Endometrium (tissue), 2 donors: ENCODE measurements around the gene PRRX2.
"Not testable (repeated sequence)": the region's sequence is repeated elsewhere in the genome, so short reads cannot be mapped to it uniquely, and the experiment has no call there.

Experiments
- FAIRE-seq: peaks from 2 replicates; lab custom pipeline; 2012; peaks lifted over from hg19 to GRCh38; lab: Jason Lieb, UNC
- donor health status: control.
- donor health status: control.

The PRRX2 gene

GRCh38 chr9:129665389-129665775, at the start of gene PRRX2:
Gene PRRX2 (plus strand): TSS chr9:129665647. CDS start chr9:129665868, 221 bp downstream.
- FAIRE-seq: no peak

DNA sequence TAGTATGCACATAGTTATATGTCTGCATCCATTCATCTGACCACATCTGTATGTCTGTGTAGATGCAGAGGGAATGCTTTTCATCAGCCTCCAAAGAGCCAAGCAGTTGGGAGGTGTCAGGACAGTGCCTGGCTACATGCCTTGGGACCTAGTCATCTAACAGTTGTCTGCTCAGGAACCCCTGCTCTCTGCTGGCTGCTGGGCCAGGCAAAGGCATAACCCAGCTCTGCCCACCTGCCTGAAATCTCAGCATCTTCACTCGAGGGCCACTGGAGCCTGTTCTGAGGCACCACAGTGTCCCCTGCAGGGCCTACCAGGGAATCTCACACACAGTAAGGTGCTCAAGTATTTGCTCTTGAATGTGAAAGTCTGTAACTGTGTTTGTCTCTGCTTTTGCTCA, 48.3 kb upstream of the PRRX2 start:
- FAIRE-seq: no peak

GRCh38 chr9:129619787-129620668, 45.4 kb upstream of the PRRX2 start:
- FAIRE-seq: no peak

GRCh38 chr9:129620669-129621295, 44.7 kb upstream of the PRRX2 start, which contains the start of gene C9orf50:
Gene C9orf50 (minus strand): TSS chr9:129621101. CDS start chr9:129620574, 527 bp downstream.
- FAIRE-seq: no peak

DNA sequence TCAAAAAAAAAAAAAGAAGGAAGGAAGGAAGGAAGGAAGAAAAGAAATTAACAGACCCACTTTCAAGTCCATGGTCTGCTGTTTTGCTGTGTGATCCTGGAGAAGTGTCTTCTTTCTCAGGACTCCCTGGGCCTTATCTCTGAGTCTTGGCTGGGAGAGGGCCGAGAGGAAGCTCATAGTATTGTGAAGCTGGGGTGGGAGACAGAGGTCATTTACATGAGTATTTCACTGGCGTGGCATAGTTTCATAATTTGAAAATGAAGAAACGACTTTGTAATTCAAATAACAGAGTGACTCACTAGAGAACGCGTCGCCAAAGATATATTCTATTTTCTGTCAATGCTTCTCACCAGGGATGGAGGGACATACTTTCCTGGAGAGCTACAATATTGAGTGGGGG, 42.1 kb upstream of the PRRX2 start:
- no peak for FAIRE-seq

DNA sequence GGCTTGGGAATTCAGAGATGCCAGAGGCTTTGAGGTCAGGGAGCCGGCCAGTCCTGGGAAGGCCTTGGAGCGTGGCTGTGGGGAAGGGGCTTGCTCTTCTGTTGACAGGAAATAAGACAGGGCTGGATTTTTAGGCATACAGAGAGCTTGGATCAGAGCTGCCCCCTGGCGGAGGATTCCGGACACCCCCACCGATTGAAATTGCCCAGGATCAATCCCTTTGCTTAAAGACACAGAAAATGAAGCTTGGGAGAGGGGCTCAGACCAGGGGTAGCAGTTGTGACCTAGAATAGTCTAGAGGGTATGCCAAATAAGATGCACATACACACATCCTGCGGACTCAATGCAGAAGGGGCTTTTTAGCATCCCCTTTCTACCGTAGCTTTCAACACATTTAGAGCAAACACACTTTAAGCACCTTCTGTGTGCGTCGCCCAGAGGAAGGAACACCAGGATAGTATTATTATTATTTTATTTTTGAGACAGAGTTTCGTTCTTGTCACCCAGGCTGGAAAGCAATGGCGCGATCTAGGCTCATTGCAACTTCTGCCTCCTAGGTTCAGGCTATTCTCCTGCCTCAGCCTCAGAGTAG, 41.2 kb upstream of the PRRX2 start:
- FAIRE-seq: no peak

DNA sequence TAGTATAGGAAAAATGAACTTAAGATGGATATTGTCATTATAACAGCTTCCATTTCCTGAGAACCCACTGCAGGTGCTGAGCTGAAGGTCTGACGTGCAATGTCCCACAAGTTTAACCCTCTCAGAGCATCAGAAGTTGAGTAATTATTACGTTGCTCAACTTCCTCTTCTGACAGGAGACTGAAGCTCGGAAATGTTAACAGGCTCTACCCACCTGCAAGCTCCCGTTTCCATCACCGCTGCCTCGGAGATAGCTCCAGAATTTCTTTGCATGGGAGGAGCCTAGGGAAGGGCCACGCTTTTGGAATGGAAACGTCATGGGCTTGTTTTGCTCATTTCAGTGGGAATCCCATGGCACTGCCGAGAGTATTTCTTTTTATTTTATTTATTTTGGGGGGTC, 40.5 kb upstream of the PRRX2 start:
- FAIRE-seq: no peak

- no peak for FAIRE-seq
Measured at GRCh38 chr9:129626079-129626624, 39.3 kb upstream of the PRRX2 start, which contains the start of gene NTMT1. Gene NTMT1 (plus strand): TSS chr9:129626163. CDS start chr9:129632704, 6,541 bp downstream.

DNA sequence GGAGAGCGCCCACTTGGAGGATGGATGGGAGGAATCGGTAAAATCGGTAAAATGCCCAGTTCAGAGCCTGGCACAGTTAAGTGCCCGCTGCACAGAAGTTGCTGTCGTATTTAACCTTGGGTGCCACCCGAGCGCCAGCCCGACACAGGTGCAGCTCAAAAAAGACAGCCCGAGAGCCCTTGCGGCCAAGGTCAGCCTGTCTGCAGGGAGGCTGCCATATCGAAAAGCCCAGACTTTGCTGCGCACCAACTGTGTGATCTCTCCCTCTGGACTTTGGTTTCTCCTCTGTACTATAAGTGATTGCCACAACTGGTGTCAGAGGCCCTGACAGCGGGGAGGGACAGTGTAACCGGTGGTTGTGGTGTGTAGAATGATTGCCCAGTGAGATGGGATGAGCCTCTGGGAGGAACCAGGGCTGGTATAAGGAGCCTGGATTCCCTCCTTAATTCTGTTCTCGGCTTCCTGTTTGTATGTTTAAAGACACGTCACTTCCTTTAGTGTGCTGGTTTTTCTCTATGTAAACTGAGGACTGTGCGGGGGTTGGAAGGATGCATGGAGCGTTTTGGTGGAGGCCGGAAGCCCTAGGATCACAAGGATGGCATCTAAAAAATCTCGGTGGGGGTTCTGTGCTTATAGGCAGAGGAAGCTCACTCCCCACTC, 38.7 kb upstream of the PRRX2 start:
- no peak for FAIRE-seq

- FAIRE-seq: no peak
Measured at GRCh38 chr9:129627556-129628440, 37.6 kb upstream of the PRRX2 start.

DNA sequence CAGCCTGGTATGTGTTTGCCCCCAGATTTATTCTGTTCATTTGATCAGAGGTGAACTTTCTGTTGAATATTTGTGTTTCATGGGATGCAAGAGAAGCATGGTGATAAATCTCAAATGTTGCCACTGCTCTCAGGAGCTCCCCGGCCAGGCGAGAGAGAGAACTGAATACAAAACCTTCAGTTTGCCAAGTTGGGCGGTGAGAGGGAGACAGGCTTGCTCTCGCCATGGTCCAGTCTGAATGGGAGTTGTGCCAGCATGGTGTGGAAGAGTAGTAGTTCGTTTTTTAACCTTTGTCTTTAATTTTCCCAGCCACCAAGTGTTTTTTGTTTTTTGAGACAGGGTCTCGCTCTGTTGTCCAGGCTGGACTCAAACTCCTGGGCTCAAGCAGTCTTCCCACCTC, 36.7 kb upstream of the PRRX2 start:
- FAIRE-seq: no peak

DNA sequence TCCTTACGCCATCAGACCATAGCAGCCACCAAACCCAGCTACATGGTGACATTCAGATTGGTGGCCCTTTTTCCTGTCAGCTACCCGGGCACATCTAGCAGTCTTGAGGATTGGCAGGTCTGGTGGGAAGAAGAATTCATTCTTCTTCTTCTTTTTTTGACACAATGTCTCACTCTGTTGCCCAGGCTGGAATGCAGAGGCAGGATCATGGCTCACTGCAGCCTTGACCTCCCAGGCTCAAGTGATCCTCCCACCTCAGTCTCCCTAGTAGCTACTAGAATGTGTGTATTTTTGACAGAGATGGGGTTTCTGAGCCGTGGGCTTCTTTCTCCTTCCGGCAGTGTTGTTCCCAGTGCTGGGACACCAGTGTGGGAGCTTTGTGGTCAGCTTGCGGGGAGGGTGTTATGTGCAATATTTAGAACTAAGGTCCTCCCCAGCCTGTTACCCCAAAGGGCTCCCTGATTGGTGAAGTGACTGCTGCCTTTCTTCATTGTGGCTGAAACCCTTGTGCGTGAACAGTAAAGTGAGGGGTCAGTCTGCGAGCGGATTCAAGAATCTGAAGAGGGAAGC, 36.1 kb upstream of the PRRX2 start:
- no peak for FAIRE-seq

DNA sequence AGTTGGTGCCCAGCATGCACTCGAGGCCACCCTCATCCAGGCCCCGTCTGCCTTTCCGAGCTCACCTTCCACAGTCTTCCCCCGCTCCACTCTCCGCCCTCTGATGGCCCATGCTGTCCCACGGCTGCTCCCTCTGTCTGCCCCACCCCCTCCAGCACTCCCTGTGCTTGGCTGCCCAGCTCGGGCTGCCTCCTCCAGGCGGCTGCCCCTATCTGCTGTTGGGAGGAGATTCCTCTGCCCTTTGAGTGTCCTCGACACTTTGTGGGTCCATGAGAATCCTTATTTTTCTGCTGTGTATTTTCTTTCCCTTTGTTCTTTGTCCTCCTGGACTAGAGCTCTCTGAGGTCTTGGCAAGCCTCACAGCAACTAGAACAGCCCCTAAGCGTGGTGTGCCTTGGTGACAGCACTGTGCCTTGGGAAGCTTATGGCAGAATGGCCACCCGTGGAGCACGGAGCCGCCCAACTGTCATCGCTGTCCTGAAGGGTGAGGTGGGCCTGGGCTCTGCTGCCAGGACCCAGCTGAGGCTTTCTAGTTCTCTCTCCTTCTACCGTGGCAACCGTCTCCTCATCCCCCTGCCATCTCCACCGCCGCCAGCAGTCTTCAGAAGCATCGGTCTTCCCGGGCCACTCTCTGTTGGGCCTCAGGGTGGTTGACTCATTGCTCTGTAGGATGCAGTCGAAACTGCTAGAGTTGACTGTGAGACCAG, 34.3 kb upstream of the PRRX2 start:
- no peak for FAIRE-seq

DNA sequence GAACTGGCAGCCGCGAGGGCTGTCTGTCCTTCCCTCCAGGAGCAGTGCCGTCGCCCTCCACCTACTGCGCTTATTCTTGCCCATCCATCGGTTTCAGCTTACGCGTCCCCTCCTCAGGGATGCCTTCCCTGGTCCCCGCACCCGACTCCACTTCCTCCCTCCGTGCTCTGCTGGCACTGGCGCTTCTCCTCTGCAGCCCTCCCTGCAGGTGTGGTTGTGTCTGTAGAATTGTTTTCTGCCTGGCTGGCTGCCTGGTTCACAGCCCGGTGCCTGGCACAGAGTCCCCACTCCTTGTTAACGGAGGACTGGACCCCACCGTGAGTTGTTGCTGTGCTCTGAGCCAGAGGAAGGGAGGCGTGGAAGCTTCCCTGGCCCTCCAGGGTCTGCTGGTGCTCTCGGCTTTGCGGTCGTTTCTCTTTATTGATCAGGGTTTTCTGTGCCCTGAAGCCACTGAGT, 33.7 kb upstream of the PRRX2 start:
- FAIRE-seq: no peak

DNA sequence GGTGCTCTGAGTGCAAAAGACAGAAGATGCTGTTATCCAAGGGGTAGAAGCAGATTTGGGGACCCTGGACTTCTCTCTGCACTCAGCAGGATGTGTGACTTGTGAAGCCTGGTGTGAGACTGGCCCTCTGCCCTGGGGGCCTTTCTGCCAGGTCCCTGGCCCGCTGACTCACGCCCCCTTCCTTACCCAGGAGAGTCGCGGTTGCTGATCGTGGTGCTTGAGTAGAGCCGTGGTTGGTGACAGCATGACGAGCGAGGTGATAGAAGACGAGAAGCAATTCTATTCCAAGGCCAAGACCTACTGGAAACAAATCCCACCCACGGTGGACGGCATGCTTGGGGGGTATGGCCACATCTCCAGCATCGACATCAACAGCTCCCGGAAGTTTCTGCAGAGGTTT, 33.0 kb upstream of the PRRX2 start:
- FAIRE-seq: no peak

DNA sequence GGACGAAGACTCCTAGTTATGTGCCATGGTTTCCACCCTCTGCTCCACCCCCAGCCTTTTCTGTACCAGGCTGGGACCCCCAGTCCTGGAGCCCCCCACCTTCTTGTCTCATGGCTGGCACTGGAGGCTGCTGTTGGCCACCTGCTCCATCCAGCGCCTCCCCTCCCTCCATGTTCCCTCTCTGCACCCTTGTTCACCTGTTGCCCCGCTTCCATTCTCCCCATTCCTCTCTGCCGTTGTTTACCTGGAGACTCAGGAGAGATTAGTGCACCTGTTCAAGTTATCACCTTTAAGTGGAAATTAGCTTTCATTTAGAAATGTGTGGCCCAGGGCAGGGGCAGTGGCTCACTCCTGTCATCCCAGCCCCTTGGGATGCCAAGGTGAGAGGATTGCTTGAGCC, 32.2 kb upstream of the PRRX2 start:
- FAIRE-seq: no peak

DNA sequence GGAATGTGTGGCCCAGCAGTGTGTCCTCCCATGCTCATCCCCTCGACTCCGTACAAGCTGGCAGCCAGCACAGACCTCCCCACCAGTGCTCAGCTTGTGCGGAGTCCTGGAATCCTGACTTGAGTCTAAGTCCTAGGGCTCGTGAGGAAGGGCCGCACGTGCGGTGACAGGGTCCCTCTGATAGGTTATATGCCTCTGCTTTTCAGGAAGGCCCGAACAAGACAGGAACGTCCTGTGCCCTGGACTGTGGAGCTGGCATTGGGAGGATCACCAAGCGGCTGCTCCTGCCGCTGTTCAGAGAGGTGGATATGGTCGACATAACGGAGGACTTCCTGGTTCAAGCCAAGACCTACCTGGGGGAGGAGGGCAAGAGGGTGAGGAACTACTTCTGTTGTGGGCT, 31.6 kb upstream of the PRRX2 start:
- FAIRE-seq: no peak

GRCh38 chr9:129635099-129636065, 30.1 kb upstream of the PRRX2 start:
- no peak for FAIRE-seq

- not testable (repeated sequence) for FAIRE-seq
Measured at GRCh38 chr9:129636343-129636742, 29.1 kb upstream of the PRRX2 start.
